Measurements from ENCODE around the gene NPPC.

DNA sequence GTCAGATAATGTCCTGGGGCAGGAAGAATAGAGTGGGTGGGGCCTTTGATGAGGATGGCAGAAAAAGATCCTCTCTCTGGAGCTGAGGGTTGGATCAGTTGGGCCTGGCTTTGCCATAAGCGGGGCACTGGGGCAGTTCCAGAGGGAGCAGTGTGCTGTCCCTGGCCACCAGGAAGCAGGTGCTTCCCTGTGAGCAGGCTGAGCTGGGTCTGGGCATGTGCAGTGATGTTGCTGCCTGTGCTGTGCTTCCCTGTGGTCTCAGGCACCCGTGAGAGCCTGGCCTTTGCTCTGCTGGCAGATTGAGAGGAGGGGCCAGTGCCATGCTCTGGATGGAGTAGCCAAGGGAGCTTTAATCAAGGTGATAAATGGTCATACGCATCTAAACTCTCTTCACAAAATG is 14.6 kb upstream of the NPPC start:
- no peak for TF ChIP-seq ZNF274 (IDR thresholded peaks at IDR 0.05; ENCODE audit: low read depth, low read length)
- no peak for TF ChIP-seq YY1 (IDR thresholded peaks at IDR 0.05; ENCODE audit: insufficient read depth, insufficient read length)
- TF ChIP-seq SUZ12 (IDR thresholded peaks at IDR 0.05; ENCODE audit: extremely low read depth, insufficient read depth, insufficient read length): no peak
